Prostate gland (tissue), 2 donors: ENCODE measurements around the gene BRF1.

Source experiments
- POLR2A ChIP-seq: fragments of 450-650 bp; IDR thresholded peaks from one replicate; pipeline ENCODE4 v1.6.1; 2016; ENCODE audit warnings: antibody characterized with exemption, mild to moderate bottlenecking
- TF ChIP-seq, protein P1 (sequence below), 4 experiments: fragments of 200-600 bp in 2 of 4; fragments of 450-650 bp in 2 of 4; sonication (generic) in 2 of 4; IDR thresholded peaks; 1 replicate in 3 of 4; 2 replicates in 1 of 4; pipeline ENCODE4 v1.5.1; 2016 to 2019; ENCODE audit warnings: antibody characterized with exemption in 4 of 4, mild to moderate bottlenecking in 2 of 4, moderate library complexity in 2 of 4

DNA sequence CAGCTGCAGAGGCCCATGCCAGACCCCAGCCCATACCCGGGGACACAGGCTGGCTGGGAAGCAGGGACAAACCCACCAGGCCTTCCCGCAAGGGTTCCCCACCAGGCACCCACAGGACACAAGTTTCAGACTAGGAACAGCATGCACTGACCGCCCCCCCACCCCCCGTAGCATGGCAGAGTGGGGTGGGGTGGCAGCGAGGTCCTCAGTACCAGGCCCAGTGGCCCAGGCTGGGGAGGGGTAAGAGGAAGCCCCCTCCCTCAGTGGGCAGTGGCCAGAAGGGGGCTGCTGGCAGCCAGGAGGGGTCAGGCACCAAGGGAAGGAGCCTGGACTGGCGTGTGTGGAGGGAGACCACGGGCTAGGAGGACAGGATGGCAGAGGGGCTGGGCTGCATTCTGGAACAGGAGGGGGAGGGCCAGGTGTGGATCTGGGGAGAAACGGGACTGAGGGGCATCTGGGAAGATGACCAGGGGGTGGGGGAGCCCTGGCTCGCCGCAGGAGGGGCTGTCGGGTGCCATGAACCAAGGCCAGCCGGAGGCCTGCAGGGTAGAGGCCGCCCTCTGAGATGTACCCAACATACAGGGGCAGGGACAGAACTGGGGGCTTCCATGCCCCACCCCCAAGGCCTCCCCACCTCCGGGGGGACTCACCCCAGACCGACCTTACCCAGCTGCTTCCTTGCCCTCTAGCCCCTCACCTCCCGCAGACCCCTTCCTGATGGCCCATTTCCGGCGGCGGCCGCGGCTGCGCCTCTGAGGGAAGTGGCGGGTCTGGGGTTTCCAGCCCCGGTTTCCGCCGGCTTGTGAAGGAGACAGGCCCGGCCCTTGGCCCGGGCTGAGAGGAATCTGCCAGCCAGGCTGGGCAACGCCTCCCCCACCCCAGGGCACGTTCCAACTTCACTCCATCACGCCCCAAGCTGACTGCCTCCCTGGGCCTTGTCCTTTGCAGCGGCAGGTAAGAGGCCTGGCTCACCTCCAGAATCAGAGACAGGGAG lies 126.6 kb downstream of the BRF1 start:
- TF ChIP-seq, protein P1, sequence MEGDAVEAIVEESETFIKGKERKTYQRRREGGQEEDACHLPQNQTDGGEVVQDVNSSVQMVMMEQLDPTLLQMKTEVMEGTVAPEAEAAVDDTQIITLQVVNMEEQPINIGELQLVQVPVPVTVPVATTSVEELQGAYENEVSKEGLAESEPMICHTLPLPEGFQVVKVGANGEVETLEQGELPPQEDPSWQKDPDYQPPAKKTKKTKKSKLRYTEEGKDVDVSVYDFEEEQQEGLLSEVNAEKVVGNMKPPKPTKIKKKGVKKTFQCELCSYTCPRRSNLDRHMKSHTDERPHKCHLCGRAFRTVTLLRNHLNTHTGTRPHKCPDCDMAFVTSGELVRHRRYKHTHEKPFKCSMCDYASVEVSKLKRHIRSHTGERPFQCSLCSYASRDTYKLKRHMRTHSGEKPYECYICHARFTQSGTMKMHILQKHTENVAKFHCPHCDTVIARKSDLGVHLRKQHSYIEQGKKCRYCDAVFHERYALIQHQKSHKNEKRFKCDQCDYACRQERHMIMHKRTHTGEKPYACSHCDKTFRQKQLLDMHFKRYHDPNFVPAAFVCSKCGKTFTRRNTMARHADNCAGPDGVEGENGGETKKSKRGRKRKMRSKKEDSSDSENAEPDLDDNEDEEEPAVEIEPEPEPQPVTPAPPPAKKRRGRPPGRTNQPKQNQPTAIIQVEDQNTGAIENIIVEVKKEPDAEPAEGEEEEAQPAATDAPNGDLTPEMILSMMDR (IDR thresholded peaks at IDR 0.05), result no peak
- no peak for TF ChIP-seq POLR2A
